ENCODE measurements around the gene RNPEP.

Gene RNPEP

DNA sequence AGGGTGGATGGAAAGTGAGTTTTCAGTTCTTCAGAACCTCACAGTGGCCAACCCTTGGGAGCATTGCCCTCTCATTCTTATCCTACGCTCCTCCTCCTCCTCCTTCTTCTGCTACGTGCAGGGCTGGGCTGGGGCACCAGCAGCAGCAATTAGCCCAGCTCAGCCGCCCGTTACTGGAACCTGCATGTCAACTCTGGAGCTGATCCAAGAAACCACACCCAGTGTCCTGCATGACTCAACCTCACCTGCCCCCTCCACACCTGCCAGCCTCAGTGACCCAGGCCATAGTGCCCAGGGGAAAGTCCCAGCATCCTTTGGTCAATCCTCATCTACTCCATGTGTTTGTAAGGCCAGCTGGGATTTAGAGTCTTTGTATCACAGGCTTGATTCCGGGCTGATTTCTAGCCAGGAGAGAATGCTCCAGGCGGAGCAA, 40.6 kb downstream of the RNPEP start:
- Histone ChIP-seq H2AFZ (ENCODE audit: low read depth, low read length, severe bottlenecking) (no peak overlapping the region), H3K9ac (ENCODE audit: low read length) (no peak overlapping the region), H3K79me2 (ENCODE audit: insufficient read depth, low read length) (no peaks in the 10 kb centered on the region), H3K9me3 (ENCODE audit: insufficient read depth, low read length) (no peaks in the 10 kb centered on the region), H3K36me3 (ENCODE audit: low read length) (no peaks in the 10 kb centered on the region), H3K4me2 (ENCODE audit: low read depth, low read length, poor library complexity, severe bottlenecking) (no peak overlapping the region), H3K4me3 (ENCODE audit: insufficient read depth, low read length, poor library complexity, severe bottlenecking) (no peak overlapping the region), H3K27ac (ENCODE audit: low read depth, low read length) (no peak overlapping the region), H3K9me2 (replicated peaks; ENCODE audit: insufficient read depth, low read length) (no peaks in the 10 kb centered on the region), H3F3A (ENCODE audit: insufficient read depth) (no peaks in the 10 kb centered on the region), H3K27me3 (ENCODE audit: low read length) (no peaks in the 10 kb centered on the region), H4K20me1 (ENCODE audit: low read depth, low read length) (no peaks in the 10 kb centered on the region)
- TF ChIP-seq EZH2phosphoT487 (conservative IDR thresholded peaks at IDR 0.05; ENCODE audit: low read length), result no peak
- TF ChIP-seq, protein P1, sequence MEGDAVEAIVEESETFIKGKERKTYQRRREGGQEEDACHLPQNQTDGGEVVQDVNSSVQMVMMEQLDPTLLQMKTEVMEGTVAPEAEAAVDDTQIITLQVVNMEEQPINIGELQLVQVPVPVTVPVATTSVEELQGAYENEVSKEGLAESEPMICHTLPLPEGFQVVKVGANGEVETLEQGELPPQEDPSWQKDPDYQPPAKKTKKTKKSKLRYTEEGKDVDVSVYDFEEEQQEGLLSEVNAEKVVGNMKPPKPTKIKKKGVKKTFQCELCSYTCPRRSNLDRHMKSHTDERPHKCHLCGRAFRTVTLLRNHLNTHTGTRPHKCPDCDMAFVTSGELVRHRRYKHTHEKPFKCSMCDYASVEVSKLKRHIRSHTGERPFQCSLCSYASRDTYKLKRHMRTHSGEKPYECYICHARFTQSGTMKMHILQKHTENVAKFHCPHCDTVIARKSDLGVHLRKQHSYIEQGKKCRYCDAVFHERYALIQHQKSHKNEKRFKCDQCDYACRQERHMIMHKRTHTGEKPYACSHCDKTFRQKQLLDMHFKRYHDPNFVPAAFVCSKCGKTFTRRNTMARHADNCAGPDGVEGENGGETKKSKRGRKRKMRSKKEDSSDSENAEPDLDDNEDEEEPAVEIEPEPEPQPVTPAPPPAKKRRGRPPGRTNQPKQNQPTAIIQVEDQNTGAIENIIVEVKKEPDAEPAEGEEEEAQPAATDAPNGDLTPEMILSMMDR (IDR thresholded peaks at IDR 0.05; ENCODE audit: insufficient read depth, low read length, poor library complexity, severe bottlenecking), result no peak

DNA sequence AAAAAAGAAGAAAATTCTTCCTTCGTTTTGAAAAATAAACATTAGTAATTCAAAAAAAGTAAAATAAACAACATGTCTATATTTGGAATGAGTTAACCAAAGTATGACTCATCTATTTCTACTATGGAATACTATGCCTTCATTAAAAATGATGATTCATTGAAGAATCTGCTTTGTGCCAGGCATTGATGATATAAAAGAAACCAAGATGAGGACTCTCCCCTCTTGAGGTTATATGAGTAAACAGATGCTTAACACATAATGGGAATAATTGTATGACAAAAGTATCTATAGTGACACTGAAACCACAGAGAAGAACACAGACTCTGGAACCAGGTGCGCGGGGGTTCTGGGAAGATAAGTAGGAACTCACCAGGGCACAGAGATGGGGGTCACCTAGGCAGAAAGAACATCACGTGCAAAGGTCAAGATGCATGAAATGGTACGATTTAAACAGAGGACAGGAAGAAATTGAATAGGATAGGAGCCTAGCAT, 46.8 kb downstream of the RNPEP start:
- Histone ChIP-seq H3K27ac (ENCODE audit: low read depth, low read length) (no peak overlapping the region), H2AFZ (ENCODE audit: low read depth, low read length, severe bottlenecking) (no peak overlapping the region), H3K4me2 (ENCODE audit: low read depth, low read length, poor library complexity, severe bottlenecking) (no peak overlapping the region), H3K9me2 (replicated peaks; ENCODE audit: insufficient read depth, low read length) (no peaks in the 10 kb centered on the region), H4K20me1 (ENCODE audit: low read depth, low read length) (no peaks in the 10 kb centered on the region), H3F3A (ENCODE audit: insufficient read depth) (no peaks in the 10 kb centered on the region), H3K9me3 (ENCODE audit: insufficient read depth, low read length) (no peaks in the 10 kb centered on the region), H3K36me3 (ENCODE audit: low read length) (no peaks in the 10 kb centered on the region), H3K79me2 (ENCODE audit: insufficient read depth, low read length) (no peaks in the 10 kb centered on the region), H3K27me3 (ENCODE audit: low read length) (no peaks in the 10 kb centered on the region), H3K9ac (ENCODE audit: low read length) (no peak overlapping the region), H3K4me3 (ENCODE audit: insufficient read depth, low read length, poor library complexity, severe bottlenecking) (no peak overlapping the region)
- no peak for TF ChIP-seq EZH2phosphoT487 (conservative IDR thresholded peaks at IDR 0.05; ENCODE audit: low read length)
- TF ChIP-seq, protein P1 (IDR thresholded peaks at IDR 0.05; ENCODE audit: insufficient read depth, low read length, poor library complexity, severe bottlenecking), result no peak

DNA sequence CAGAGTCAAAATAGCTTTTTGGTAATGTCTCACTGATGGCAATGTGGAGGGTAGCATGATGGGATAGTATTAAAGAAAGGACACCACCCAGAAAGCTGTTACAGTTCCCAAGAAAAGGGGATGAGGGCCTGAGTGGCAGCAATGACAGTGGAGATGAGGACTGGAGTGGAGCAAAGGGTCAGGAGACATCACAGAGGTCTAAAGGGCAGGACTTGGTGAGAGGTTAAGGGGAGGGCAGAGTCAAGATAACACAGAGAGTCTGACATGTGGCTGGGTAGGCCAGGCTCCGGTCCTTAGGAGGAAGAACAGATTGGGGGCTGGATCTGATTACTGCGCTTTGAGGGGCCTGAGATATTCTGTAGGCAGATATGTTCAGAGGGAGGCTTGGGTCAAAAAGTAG, 47.3 kb downstream of the RNPEP start:
- Histone ChIP-seq H3K4me3 (ENCODE audit: insufficient read depth, low read length, poor library complexity, severe bottlenecking) (no peak overlapping the region), H3F3A (ENCODE audit: insufficient read depth) (no peaks in the 10 kb centered on the region), H3K4me2 (ENCODE audit: low read depth, low read length, poor library complexity, severe bottlenecking) (no peak overlapping the region), H3K27ac (ENCODE audit: low read depth, low read length) (no peak overlapping the region), H3K9me3 (ENCODE audit: insufficient read depth, low read length) (no peaks in the 10 kb centered on the region), H2AFZ (ENCODE audit: low read depth, low read length, severe bottlenecking) (no peak overlapping the region), H3K36me3 (ENCODE audit: low read length) (no peaks in the 10 kb centered on the region), H3K9me2 (replicated peaks; ENCODE audit: insufficient read depth, low read length) (no peaks in the 10 kb centered on the region), H3K27me3 (ENCODE audit: low read length) (no peaks in the 10 kb centered on the region), H4K20me1 (ENCODE audit: low read depth, low read length) (no peaks in the 10 kb centered on the region), H3K79me2 (ENCODE audit: insufficient read depth, low read length) (no peaks in the 10 kb centered on the region), H3K9ac (ENCODE audit: low read length) (no peak overlapping the region)
- no peak for TF ChIP-seq EZH2phosphoT487 (conservative IDR thresholded peaks at IDR 0.05; ENCODE audit: low read length)
- TF ChIP-seq, protein P1 (IDR thresholded peaks at IDR 0.05; ENCODE audit: insufficient read depth, low read length, poor library complexity, severe bottlenecking), result no peak
